GM21619 (cell line): Measurements from ENCODE around the gene BMPR1A.
"Not testable (repeated sequence)": the region's sequence is repeated elsewhere in the genome, so short reads cannot be mapped to it uniquely, and the experiment has no call there.

Source experiments
- ATAC-seq: cut with Tn5 transposase; IDR thresholded peaks from one replicate; pipeline ENCODE4 v1.9.1; 2021; ENCODE audit not compliant: unreplicated experiment

The BMPR1A gene

GRCh38 chr10:86936661-86937501, 180.5 kb downstream of the BMPR1A start:
- no peak for ATAC-seq

GRCh38 chr10:86937502-86938154, 181.2 kb downstream of the BMPR1A start:
- no peak for ATAC-seq

- no peak for ATAC-seq
Measured at GRCh38 chr10:86938260-86938659, 181.8 kb downstream of the BMPR1A start.

GRCh38 chr10:86940076-86940475, 183.7 kb downstream of the BMPR1A start:
- ATAC-seq = not testable (repeated sequence)

- no peak for ATAC-seq
Measured at GRCh38 chr10:86940677-86941076, 184.3 kb downstream of the BMPR1A start.

- no peak for ATAC-seq
Measured at GRCh38 chr10:86941426-86941825, 185.0 kb downstream of the BMPR1A start.

- ATAC-seq = no peak
Measured at GRCh38 chr10:86941991-86942421, 185.6 kb downstream of the BMPR1A start.

- no peak for ATAC-seq
Measured at GRCh38 chr10:86942441-86943315, 186.3 kb downstream of the BMPR1A start.

- no peak for ATAC-seq
Measured at GRCh38 chr10:86943316-86944030, 187.1 kb downstream of the BMPR1A start.

GRCh38 chr10:86944031-86944419, 187.6 kb downstream of the BMPR1A start:
- ATAC-seq = no peak

- no peak for ATAC-seq
Measured at GRCh38 chr10:86944471-86944870, 188.1 kb downstream of the BMPR1A start.

- ATAC-seq = no peak
Measured at GRCh38 chr10:86944907-86945306, 188.5 kb downstream of the BMPR1A start.

GRCh38 chr10:86945361-86946212, 189.2 kb downstream of the BMPR1A start:
- ATAC-seq = no peak

GRCh38 chr10:86946213-86947155, 190.1 kb downstream of the BMPR1A start:
- ATAC-seq = no peak

GRCh38 chr10:86947806-86948205, 191.4 kb downstream of the BMPR1A start:
- ATAC-seq = not testable (repeated sequence)

GRCh38 chr10:86950349-86950748, 193.9 kb downstream of the BMPR1A start:
- ATAC-seq = no peak

GRCh38 chr10:86951184-86951761, 194.9 kb downstream of the BMPR1A start:
- ATAC-seq = no peak

- no peak for ATAC-seq
Measured at GRCh38 chr10:86952106-86952505, 195.7 kb downstream of the BMPR1A start.
